NCI-H524 treated with DMSO at 0.1 percent for 48 hours (cell line): ENCODE measurements around the gene DYRK4.
A peak's percentile ranks its signal among the peaks of the same experiment; 100 is the strongest.

Source experiments
- DNase-seq: peaks from one replicate; lab custom pipeline; 2025; lab: John Stamatoyannopoulos, UW

DYRK4 gene

DNA sequence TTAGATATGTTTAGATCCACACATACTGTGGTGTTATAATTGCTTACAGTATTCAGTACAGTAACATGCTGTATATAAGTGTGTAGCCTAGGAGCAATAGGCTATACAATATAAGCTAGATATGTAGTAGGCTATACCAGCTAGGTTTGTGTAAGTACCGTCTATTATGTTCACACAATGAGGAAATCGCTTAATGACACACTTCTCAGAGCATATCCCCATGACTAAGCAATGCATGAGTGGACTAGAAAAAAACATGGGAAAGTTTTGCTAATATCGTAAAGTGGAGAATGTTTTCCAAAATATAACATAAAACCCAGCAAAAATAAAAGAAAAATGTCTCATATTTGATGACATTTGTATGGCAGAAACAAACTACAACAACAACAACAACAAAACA, 59.5 kb downstream of the DYRK4 start:
- DNase-seq, result no peak

DNA sequence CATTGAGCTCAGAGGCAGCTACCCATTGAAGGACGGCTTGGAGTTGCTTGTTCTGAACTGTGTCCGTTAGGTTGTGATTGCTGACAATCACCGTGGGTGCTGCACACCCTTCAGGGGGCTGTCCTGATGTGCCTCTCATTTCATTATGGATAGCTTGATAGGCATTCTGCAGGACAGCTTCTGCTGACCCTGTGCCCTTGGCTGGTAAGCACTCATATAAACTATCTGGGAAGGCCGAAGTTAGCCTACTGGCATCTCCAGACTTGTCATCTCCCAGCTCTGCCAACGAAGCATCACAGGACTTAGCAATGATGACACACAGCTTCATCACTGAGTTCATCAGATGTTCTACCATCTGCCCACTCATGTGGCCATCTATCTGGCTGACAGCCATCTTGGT, 64.5 kb downstream of the DYRK4 start:
- DNase-seq, result no peak

DNA sequence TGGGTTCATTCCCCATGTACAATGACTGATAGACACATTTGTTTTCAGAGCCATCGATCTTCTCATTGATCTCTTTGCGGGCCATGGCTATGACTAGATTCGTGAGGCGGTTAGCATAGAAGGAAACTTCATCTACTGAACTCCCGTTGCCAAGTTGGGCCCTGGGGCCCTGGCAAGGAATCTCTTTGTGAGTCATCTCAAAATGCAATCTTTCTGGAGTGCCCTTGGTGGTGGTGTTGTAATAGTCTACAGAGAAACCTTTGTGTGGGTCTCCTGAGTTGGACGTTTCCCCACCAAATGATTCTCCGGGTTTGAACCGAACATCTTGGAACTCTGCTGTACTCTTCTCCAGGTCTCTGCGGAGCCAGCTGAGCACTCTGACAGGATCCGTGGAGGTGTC, 66.4 kb downstream of the DYRK4 start:
- no peak for DNase-seq

DNA sequence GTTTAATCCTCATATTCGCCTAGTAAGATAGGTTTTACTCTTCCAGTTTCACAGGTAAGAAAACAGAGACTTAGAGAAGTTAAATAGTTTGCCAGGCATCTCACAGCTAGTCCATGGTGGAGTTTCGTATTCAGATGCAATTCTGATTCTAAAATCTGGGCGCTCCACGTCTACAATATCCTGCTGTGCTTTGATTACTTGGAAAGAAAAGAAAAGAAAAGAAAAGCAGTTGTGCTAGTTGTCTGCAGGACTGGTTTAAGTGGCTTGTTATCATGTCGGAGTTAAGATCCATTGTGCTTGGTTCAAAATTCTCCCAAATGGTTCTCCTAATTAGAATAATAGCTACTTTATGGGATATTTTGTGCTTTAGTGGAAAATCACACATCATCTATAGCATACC, 68.3 kb downstream of the DYRK4 start:
- no peak for DNase-seq

DNA sequence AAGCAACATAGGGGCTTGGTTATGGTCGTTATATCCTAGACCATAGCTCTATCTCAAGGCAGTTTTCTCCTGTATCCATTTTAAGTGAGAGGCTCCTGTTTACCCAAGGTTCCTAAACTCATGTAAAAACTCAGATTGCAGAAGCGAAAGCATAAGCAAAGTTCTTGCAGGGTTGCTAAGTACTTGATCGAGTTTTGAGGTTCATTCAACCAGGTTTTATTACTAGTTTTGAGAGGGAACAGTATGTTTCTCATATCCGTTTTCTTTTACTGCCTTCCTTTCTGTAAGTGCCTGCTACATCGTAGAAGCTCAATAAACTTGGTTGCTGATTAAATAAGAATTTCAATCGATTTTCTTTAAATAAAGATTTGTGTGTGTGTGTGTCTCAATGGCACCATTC, 81.7 kb downstream of the DYRK4 start:
- DNase-seq, result no peak

DNA sequence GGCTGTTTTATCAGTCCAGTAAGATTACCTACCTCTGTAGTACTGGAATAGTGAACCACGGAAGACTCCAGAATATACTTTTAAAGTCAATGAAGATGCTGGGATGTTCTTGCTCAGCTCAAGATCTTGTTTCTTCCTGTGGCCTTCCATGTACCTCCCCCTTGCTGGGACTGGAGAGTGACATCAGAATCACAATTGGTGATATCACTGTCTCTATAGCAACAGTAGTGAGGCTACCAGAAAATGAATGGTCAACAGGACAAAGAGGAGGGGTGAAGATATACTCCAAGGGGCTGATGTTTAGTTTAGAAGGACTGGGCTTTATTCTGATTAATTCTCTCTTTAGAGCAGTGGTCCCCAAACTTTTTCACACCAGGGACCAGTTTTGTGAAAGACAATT, 83.0 kb downstream of the DYRK4 start:
- DNase-seq, result no peak

DNA sequence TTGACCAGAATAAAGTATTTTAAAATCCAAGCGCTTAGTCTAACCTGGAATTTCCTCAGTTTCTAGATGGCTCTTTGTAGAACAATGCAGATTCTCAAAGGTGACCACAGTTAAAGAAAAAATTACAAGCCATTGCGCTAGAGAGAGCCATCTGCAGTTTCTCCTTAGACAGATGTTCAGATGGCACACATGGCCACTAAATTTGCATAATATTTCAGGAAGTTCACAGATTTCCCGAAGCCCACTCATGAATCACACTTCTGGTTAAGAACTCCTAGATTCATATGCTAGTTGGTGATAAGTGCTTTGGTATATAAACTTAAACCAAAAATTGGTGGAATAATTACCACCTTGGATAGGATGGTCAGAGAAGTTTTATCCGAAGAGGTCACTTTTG, 86.1 kb downstream of the DYRK4 start:
- no peak for DNase-seq

DNA sequence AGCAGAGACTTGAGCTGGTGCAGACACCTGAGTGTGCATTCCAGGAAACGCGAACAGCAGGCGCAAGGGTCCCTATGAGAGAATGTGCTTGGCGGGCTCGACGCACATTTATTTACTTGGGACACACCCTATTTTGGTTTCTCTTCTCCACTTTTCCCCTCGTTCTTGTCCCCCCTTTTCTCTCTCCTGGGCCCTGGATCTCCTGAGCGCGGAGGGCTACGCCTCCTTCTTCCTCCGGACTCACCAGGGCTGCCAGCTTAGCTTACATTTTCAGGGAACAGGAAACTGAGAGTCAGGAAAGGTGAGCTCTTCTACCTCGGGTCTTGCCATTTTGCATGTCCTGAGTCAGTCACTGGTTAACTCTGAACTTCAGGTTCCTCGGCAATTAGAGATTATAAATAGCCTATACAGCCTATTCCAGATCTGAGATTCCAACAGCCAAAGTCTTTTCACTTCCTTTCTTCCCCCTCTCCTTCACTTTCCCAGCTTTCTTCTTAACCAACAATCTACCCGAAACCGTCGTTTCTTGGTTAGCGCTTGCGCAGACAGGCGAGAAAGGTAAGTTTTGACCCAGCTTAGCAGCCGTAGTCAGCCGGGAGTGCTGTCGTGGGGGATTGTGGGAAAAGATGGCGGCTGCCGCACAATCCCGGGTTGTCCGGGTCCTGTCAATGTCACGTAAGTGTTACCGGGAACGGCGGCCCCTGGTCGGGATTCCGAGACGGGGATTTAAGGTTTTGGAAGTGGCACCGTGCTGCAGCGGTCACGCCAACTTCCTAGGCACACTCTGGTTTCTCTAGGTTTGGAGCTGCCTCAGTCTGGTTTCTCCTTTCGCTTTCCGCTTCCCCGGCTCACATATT, 86.7 kb downstream of the DYRK4 start, which contains the start of the genes AKAP3 and NDUFA9:
AKAP3 (minus strand) TSS at position 551 of the 857 bp plus-strand sequence. CDS start 10,855 bp downstream, outside the sequence.
NDUFA9 (plus strand) TSS at position 614 of the 857 bp plus-strand sequence; CDS start at position 627, 13 bp downstream.
- peak; percentile 56 for DNase-seq

DNA sequence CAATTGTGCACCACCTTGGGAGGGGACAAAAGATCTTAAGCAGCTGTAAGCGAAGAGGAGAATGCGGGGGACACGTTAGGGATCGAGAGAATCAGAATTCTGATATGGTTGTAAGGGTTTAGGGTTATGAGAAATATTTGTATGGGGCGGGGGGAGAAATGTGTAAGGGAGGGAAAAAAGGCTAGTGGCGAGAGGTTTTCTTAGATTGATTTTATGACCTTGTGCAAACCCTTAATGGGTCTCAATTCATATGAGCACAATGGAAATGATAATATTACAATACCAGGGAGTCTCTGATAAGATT, 87.3 kb downstream of the DYRK4 start:
- DNase-seq, result no peak

DNA sequence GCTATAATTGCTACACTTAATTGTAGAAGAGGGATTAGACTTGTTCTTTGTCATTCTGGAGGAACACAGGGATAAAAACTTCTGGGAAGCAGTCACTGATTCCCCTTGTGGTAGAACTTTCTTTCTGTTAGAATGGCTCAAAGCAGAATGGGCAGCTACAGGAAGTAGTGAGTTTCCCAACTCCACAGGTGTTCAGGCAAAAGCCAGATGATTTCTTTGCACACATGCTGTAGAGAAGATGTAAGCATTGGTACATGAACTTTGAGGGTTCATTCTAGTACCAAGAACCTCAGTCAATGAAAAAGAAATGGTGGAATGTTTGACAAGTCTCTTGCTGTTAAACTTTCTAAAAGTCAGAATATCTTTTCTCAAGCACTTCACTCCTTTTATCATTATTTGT, 91.2 kb downstream of the DYRK4 start:
- DNase-seq, result no peak

DNA sequence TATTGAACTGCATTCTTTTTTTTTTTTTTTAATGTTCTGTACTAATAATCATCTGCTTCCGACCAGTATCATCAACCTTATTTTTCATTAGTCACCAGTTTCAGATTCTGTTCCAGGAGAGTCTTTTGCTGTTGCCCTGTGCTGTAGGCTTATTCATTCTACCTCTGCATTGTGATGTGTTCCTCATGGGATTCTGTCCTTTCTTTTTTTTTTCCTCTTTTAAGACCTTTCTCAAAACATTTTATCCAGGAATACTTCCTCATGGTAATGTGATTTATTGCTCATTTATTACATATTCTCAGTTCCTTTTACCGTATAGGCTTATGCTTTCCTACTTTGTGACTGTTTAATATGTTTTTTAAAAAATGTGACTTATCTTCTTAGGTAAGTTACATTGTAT, 91.7 kb downstream of the DYRK4 start:
- DNase-seq, result no peak
